ENCODE data around the gene ARID1B.
A peak's percentile ranks its signal among the peaks of the same experiment; 100 is the strongest.

ARID1B gene

GRCh38 chr6:156791320-156791850 is 14.2 kb downstream of the ARID1B start:
- DNase-seq (ENCODE audit: low read depth in 2 of 2), result peak in 1 of 2 donors; percentile 29

- no peak for DNase-seq (ENCODE audit: low read depth in 2 of 2)
Observed at GRCh38 chr6:156793200-156793599, 16.0 kb downstream of the ARID1B start.

GRCh38 chr6:156794546-156795354 is 17.6 kb downstream of the ARID1B start:
- no peak for DNase-seq (ENCODE audit: low read depth in 2 of 2)

- DNase-seq (ENCODE audit: low read depth in 2 of 2), result no peak
Observed at GRCh38 chr6:156795825-156796224, 18.6 kb downstream of the ARID1B start.

GRCh38 chr6:156796627-156797026 is 19.4 kb downstream of the ARID1B start:
- DNase-seq (ENCODE audit: low read depth in 2 of 2), result no peak

GRCh38 chr6:156797901-156798735 is 20.9 kb downstream of the ARID1B start:
- DNase-seq (ENCODE audit: low read depth in 2 of 2), result no peak

GRCh38 chr6:156801712-156802111 is 24.5 kb downstream of the ARID1B start:
- DNase-seq (ENCODE audit: low read depth in 2 of 2), result no peak

GRCh38 chr6:156803353-156803752 is 26.2 kb downstream of the ARID1B start:
- no peak for DNase-seq (ENCODE audit: low read depth in 2 of 2)

- DNase-seq (ENCODE audit: low read depth in 2 of 2), result no peak
Observed at GRCh38 chr6:156804402-156804801, 27.2 kb downstream of the ARID1B start.

- no peak for DNase-seq (ENCODE audit: low read depth in 2 of 2)
Observed at GRCh38 chr6:156806155-156806554, 29.0 kb downstream of the ARID1B start.

- no peak for DNase-seq (ENCODE audit: low read depth in 2 of 2)
Observed at GRCh38 chr6:156807028-156807427, 29.9 kb downstream of the ARID1B start.

- DNase-seq (ENCODE audit: low read depth in 2 of 2), result no peak
Observed at GRCh38 chr6:156807795-156808194, 30.6 kb downstream of the ARID1B start.

- DNase-seq (ENCODE audit: low read depth in 2 of 2), result no peak
Observed at GRCh38 chr6:156808287-156808686, 31.1 kb downstream of the ARID1B start.

GRCh38 chr6:156809034-156809433 is 31.9 kb downstream of the ARID1B start:
- no peak for DNase-seq (ENCODE audit: low read depth in 2 of 2)

GRCh38 chr6:156809446-156810178 is 32.4 kb downstream of the ARID1B start:
- no peak for DNase-seq (ENCODE audit: low read depth in 2 of 2)

GRCh38 chr6:156814036-156814581 is 36.9 kb downstream of the ARID1B start:
- DNase-seq (ENCODE audit: low read depth in 2 of 2), result no peak

- no peak for DNase-seq (ENCODE audit: low read depth in 2 of 2)
Observed at GRCh38 chr6:156816505-156816904, 39.3 kb downstream of the ARID1B start.

- DNase-seq (ENCODE audit: low read depth in 2 of 2), result no peak
Observed at GRCh38 chr6:156820089-156820798, 43.1 kb downstream of the ARID1B start.

GRCh38 chr6:156821707-156822106 is 44.5 kb downstream of the ARID1B start:
- DNase-seq (ENCODE audit: low read depth in 2 of 2), result no peak

GRCh38 chr6:156822747-156823206 is 45.6 kb downstream of the ARID1B start:
- DNase-seq (ENCODE audit: low read depth in 2 of 2), result no peak

- no peak for DNase-seq (ENCODE audit: low read depth in 2 of 2)
Observed at GRCh38 chr6:156824142-156824541, 47.0 kb downstream of the ARID1B start.

Data from activated CD4-positive, alpha-beta T cell treated with anti-CD3 and anti-CD28 coated beads for 24 hours (primary cell).